Measurements from ENCODE around the gene IGF1.

GRCh38 chr12:102454808-102455760 lies 25.3 kb downstream of the IGF1 start:
- TF ChIP-seq YY1 (IDR thresholded peaks at IDR 0.05; ENCODE audit: low read depth), result no peak
- no peak for TF ChIP-seq REST (IDR thresholded peaks at IDR 0.05; ENCODE audit: low read depth)
- no peak for TF ChIP-seq EP300 (IDR thresholded peaks at IDR 0.05; ENCODE audit: borderline replicate concordance)
- TF ChIP-seq FOXM1 (IDR thresholded peaks at IDR 0.05; ENCODE audit: borderline replicate concordance, low read depth), result no peak
- no peak for TF ChIP-seq EGR1 (IDR thresholded peaks at IDR 0.05)
- TF ChIP-seq CREB1 (IDR thresholded peaks at IDR 0.05; ENCODE audit: low read depth), result no peak
- TF ChIP-seq TAF1 (IDR thresholded peaks at IDR 0.05; ENCODE audit: low read depth), result no peak
- no peak for TF ChIP-seq MAX (IDR thresholded peaks at IDR 0.05)
- no peak for TF ChIP-seq NFIC (IDR thresholded peaks at IDR 0.05)
- no peak for TF ChIP-seq TCF12 (IDR thresholded peaks at IDR 0.05; ENCODE audit: low read depth)
- no peak for TF ChIP-seq TEAD4 (IDR thresholded peaks at IDR 0.05)

Data from Ishikawa (cell line).